KMS-11 (cell line): ENCODE data around the gene NRCAM.

Source experiments
- H2AFZ ChIP-seq: fragments of 200-600 bp; sonication (generic); 2 replicates; pipeline ENCODE4 v1.6.1; 2016; ENCODE audit warnings: antibody characterized with exemption, mixed run types, low read depth
- H3K27ac ChIP-seq: fragments of 200-600 bp; sonication (generic); 2 replicates; pipeline ENCODE4 v1.6.1; 2016; ENCODE audit warnings: mild to moderate bottlenecking, mixed run types
- H3K27me3 ChIP-seq: fragments of 200-600 bp; sonication (generic); 2 replicates; pipeline ENCODE4 v1.6.1; 2017; ENCODE audit warnings: mild to moderate bottlenecking, low read depth, mixed run types, moderate library complexity; ENCODE audit not compliant: insufficient read depth
- H3K36me3 ChIP-seq: fragments of 200-600 bp; sonication (generic); 2 replicates; pipeline ENCODE4 v1.6.1; 2017; ENCODE audit warnings: mild to moderate bottlenecking, mixed run types; ENCODE audit not compliant: insufficient read depth
- H3K4me1 ChIP-seq: fragments of 200-600 bp; sonication (generic); 2 replicates; pipeline ENCODE4 v1.6.1; 2016; ENCODE audit warnings: mild to moderate bottlenecking, low read depth, mixed run types; ENCODE audit not compliant: poor library complexity, severe bottlenecking
- H3K4me2 ChIP-seq: fragments of 200-600 bp; sonication (generic); 2 replicates; pipeline ENCODE4 v1.7.0; 2016; ENCODE audit warnings: mild to moderate bottlenecking, mixed run types
- H3K4me3 ChIP-seq: fragments of 200-600 bp; sonication (generic); IDR thresholded peaks from 2 replicates; pipeline ENCODE4 v1.6.1; 2017; ENCODE audit warnings: low read depth, low read length, mixed read lengths; ENCODE audit not compliant: insufficient read depth
- H3K79me2 ChIP-seq: fragments of 200-600 bp; sonication (generic); 2 replicates; pipeline ENCODE4 v1.6.1; 2016; ENCODE audit warnings: low read depth, mixed run types; ENCODE audit not compliant: insufficient read depth
- H3K9ac ChIP-seq: fragments of 200-600 bp; sonication (generic); 2 replicates; pipeline ENCODE4 v1.6.1; 2016; ENCODE audit warnings: mild to moderate bottlenecking, mixed run types
- H4K20me1 ChIP-seq: fragments of 200-600 bp; sonication (generic); 2 replicates; pipeline ENCODE4 v1.6.1; 2016; ENCODE audit warnings: mild to moderate bottlenecking, mixed run types; ENCODE audit not compliant: insufficient read depth
- TF ChIP-seq, protein P1 (sequence below): fragments of 200-600 bp; sonication (generic); conservative IDR thresholded peaks from 2 replicates; pipeline ENCODE4 v1.6.1; 2017; ENCODE audit warnings: low read depth, mild to moderate bottlenecking, antibody characterized with exemption, low read length, moderate library complexity, mixed read lengths

Gene NRCAM

GRCh38 chr7:108239501-108240225 lies 216.6 kb downstream of the NRCAM start:
- H3K4me2 ChIP-seq = no peak overlapping the region
- H3K9ac ChIP-seq = no peak overlapping the region
- no peak overlapping the region for H3K27ac ChIP-seq
- no peaks in the 10 kb centered on the region for H3K79me2 ChIP-seq
- no peak overlapping the region for H2AFZ ChIP-seq
- no peaks in the 10 kb centered on the region for H3K27me3 ChIP-seq
- H3K4me3 ChIP-seq = no peak overlapping the region
- H3K36me3 ChIP-seq = no peaks in the 10 kb centered on the region
- H3K4me1 ChIP-seq = peaks cover 40% of the 10 kb centered on the region
- no peaks in the 10 kb centered on the region for H4K20me1 ChIP-seq
- TF ChIP-seq, protein P1, sequence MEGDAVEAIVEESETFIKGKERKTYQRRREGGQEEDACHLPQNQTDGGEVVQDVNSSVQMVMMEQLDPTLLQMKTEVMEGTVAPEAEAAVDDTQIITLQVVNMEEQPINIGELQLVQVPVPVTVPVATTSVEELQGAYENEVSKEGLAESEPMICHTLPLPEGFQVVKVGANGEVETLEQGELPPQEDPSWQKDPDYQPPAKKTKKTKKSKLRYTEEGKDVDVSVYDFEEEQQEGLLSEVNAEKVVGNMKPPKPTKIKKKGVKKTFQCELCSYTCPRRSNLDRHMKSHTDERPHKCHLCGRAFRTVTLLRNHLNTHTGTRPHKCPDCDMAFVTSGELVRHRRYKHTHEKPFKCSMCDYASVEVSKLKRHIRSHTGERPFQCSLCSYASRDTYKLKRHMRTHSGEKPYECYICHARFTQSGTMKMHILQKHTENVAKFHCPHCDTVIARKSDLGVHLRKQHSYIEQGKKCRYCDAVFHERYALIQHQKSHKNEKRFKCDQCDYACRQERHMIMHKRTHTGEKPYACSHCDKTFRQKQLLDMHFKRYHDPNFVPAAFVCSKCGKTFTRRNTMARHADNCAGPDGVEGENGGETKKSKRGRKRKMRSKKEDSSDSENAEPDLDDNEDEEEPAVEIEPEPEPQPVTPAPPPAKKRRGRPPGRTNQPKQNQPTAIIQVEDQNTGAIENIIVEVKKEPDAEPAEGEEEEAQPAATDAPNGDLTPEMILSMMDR = no peak

DNA sequence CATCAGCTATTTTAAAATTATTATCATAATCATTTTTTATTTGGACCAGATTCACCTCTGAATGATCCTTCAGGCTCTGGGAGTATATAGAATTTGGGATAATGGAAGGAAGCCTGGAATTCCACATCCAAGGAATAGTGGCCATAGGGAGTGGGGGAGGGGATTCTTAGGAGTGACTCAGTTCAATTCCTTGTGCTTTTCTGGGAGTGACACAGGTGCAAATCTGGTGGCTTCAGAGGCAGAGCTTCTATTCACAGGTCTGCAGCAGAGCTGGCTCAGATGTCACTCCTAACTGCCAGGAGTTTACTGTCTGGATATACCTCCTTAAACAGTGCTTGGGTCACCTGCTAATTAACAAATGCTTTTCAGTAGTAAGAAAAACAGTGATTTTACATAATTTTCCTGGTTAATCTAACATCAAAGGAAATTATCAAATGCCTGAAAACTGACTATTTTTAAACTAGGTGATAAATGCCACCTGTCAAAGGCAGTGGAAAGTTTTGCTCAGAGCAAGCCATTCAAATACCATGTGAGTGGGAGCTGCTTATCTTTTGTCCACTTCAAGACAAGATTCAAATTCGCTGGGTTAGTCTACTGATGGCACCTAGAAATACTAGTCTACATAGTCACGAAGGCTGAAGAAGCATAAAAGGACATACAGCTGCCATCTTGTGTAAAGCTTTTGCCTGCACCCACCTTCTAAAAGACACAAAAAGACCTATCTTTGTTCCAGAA lies 219.4 kb downstream of the NRCAM start:
- no peak overlapping the region for H3K4me3 ChIP-seq
- TF ChIP-seq, protein P1 = no peak
- H3K79me2 ChIP-seq = no peaks in the 10 kb centered on the region
- peaks cover 61% of the 10 kb centered on the region for H3K4me1 ChIP-seq
- H3K36me3 ChIP-seq = no peaks in the 10 kb centered on the region
- H3K9ac ChIP-seq = no peak overlapping the region
- peak overlapping the region; percentile 49 for H3K4me2 ChIP-seq
- H2AFZ ChIP-seq = no peak overlapping the region
- peak overlapping the region; percentile 42 for H3K27ac ChIP-seq
- H3K27me3 ChIP-seq = no peaks in the 10 kb centered on the region
- no peaks in the 10 kb centered on the region for H4K20me1 ChIP-seq

DNA sequence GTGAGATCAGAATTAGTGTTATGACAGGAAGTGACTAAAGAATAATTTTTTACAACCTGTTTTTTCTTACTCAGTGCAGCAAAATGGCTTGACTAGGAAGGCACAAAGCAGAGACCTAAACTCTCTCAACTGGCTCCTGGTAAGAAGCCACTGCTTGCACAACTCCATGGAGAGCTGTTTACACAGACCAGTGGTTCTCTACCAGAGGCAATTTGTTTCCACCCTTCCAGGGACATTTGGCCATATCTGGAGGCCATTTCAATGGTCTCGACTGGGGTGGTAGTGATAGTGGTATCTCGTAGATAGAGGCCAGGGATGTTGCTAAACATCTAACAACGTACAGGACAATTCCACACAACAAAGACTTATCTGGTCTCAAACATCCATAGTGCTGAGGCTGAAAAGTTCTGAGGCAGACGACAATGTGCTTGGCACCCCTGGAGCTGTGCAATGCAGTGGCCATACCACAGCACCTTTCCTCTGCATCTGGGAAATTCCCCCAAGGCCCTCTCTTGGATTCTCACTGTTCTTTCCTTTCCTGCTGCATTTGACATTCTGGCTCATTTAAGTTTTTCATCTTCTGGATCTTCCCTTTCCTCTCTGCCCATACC lies 220.7 kb downstream of the NRCAM start:
- Histone ChIP-seq H3K36me3 (no peaks in the 10 kb centered on the region), H3K4me3 (no peak overlapping the region), H3K27me3 (no peaks in the 10 kb centered on the region), H3K4me2 (peak overlapping the region; percentile 49), H3K9ac (no peak overlapping the region), H3K27ac (peak overlapping the region; percentile 42), H3K4me1 (peaks cover 61% of the 10 kb centered on the region), H4K20me1 (no peaks in the 10 kb centered on the region), H2AFZ (peak overlapping the region; percentile 24; the same call in 1 of the 2 replicates), H3K79me2 (no peaks in the 10 kb centered on the region)
- TF ChIP-seq, protein P1 = no peak

GRCh38 chr7:108234971-108235450 lies 221.2 kb downstream of the NRCAM start:
- Histone ChIP-seq H3K27ac (peak overlapping the region; percentile 42), H3K4me2 (peak overlapping the region; percentile 49; the same call in 1 of the 2 replicates), H3K36me3 (no peaks in the 10 kb centered on the region), H3K4me3 (no peak overlapping the region), H2AFZ (no peak overlapping the region), H3K9ac (no peak overlapping the region), H3K4me1 (peaks cover 61% of the 10 kb centered on the region), H3K79me2 (no peaks in the 10 kb centered on the region), H3K27me3 (no peaks in the 10 kb centered on the region), H4K20me1 (no peaks in the 10 kb centered on the region)
- TF ChIP-seq, protein P1 = no peak
